Panc1 (cell line): Measurements from ENCODE around the gene UQCRH.

Experiments
- TCF7L2 ChIP-seq: IDR thresholded peaks from 2 replicates; pipeline ENCODE4 v1.6.1; 2011; ENCODE audit warnings: mild to moderate bottlenecking, low read depth, low read length, inconsistent platforms
- TF ChIP-seq, protein P1 (sequence below), 2 experiments: IDR thresholded peaks; 2 replicates each; pipeline ENCODE4 v1.6.1; 2011 to 2012; ENCODE audit warnings: low read depth in 2 of 2, control low read depth in 1 of 2, low read length in 1 of 2, mild to moderate bottlenecking in 1 of 2, moderate library complexity in 1 of 2; ENCODE audit not compliant: insufficient read depth in 1 of 2
- TF ChIP-seq, protein P2 (sequence below): fragments of 450-650 bp; IDR thresholded peaks from 2 replicates; pipeline ENCODE4 v1.5.1; 2017; ENCODE audit warnings: mild to moderate bottlenecking

DNA sequence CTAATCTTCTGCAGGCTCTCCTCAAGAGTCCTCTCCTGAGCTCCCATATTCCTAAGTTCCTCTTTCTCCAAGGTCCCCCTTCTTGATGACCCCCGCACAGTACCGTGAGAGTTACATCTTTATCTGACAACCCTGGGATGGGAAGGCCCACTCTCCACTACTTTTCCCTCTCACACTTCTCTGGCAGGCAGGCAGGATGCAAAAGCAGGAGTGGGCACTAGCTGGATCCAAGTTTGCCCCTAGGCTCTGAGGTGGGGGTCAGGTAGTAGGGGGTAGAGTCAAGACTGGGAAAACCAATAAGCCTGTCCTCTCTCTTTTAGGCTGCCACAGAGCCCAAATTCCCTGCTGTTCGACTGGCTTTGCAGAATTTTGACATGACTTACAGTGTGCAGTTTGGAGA lies 41.0 kb downstream of the UQCRH start:
- TF ChIP-seq, protein P1, sequence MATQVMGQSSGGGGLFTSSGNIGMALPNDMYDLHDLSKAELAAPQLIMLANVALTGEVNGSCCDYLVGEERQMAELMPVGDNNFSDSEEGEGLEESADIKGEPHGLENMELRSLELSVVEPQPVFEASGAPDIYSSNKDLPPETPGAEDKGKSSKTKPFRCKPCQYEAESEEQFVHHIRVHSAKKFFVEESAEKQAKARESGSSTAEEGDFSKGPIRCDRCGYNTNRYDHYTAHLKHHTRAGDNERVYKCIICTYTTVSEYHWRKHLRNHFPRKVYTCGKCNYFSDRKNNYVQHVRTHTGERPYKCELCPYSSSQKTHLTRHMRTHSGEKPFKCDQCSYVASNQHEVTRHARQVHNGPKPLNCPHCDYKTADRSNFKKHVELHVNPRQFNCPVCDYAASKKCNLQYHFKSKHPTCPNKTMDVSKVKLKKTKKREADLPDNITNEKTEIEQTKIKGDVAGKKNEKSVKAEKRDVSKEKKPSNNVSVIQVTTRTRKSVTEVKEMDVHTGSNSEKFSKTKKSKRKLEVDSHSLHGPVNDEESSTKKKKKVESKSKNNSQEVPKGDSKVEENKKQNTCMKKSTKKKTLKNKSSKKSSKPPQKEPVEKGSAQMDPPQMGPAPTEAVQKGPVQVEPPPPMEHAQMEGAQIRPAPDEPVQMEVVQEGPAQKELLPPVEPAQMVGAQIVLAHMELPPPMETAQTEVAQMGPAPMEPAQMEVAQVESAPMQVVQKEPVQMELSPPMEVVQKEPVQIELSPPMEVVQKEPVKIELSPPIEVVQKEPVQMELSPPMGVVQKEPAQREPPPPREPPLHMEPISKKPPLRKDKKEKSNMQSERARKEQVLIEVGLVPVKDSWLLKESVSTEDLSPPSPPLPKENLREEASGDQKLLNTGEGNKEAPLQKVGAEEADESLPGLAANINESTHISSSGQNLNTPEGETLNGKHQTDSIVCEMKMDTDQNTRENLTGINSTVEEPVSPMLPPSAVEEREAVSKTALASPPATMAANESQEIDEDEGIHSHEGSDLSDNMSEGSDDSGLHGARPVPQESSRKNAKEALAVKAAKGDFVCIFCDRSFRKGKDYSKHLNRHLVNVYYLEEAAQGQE (IDR thresholded peaks at IDR 0.05; ENCODE audit: insufficient read depth in 1 of 2, low read depth in 2 of 2, low read length in 1 of 2), result no peak
- TF ChIP-seq, protein P2, sequence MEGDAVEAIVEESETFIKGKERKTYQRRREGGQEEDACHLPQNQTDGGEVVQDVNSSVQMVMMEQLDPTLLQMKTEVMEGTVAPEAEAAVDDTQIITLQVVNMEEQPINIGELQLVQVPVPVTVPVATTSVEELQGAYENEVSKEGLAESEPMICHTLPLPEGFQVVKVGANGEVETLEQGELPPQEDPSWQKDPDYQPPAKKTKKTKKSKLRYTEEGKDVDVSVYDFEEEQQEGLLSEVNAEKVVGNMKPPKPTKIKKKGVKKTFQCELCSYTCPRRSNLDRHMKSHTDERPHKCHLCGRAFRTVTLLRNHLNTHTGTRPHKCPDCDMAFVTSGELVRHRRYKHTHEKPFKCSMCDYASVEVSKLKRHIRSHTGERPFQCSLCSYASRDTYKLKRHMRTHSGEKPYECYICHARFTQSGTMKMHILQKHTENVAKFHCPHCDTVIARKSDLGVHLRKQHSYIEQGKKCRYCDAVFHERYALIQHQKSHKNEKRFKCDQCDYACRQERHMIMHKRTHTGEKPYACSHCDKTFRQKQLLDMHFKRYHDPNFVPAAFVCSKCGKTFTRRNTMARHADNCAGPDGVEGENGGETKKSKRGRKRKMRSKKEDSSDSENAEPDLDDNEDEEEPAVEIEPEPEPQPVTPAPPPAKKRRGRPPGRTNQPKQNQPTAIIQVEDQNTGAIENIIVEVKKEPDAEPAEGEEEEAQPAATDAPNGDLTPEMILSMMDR, result no peak
- TF ChIP-seq TCF7L2, result no peak
